ENCODE results near the gene VPS26A.

Gene VPS26A

GRCh38 chr10:69123747-69124562 lies at the start of gene VPS26A:
Gene VPS26A (plus strand): TSS chr10:69124178. CDS start chr10:69124278, 100 bp downstream.
- peak; percentile 78 for DNase-seq

- no peak for DNase-seq
These were observed 49.4 kb upstream of the VPS26A start for GRCh38 chr10:69074532-69074931.

- no peak for DNase-seq
These were observed 48.5 kb upstream of the VPS26A start for GRCh38 chr10:69075431-69075830.

- no peak for DNase-seq
These were observed 45.7 kb upstream of the VPS26A start for GRCh38 chr10:69078311-69078710.

GRCh38 chr10:69080226-69080625 lies 43.8 kb upstream of the VPS26A start:
- DNase-seq = no peak

GRCh38 chr10:69086001-69086509 lies 37.9 kb upstream of the VPS26A start:
- no peak for DNase-seq

GRCh38 chr10:69087590-69088470 lies 36.1 kb upstream of the VPS26A start, which contains the start of gene SRGN:
Gene SRGN (plus strand): TSS chr10:69088103. CDS start chr10:69088158, 55 bp downstream.
- DNase-seq = no peak

GRCh38 chr10:69088471-69088769 lies 35.6 kb upstream of the VPS26A start:
- DNase-seq = no peak

GRCh38 chr10:69088801-69089501 lies 35.0 kb upstream of the VPS26A start:
- no peak for DNase-seq

- DNase-seq = no peak
These were observed 34.1 kb upstream of the VPS26A start for GRCh38 chr10:69089638-69090599.

- DNase-seq = no peak
These were observed 33.3 kb upstream of the VPS26A start for GRCh38 chr10:69090685-69091084.

GRCh38 chr10:69091143-69091651 lies 32.8 kb upstream of the VPS26A start:
- DNase-seq = no peak

GRCh38 chr10:69092959-69093850 lies 30.8 kb upstream of the VPS26A start:
- peak; percentile 67 for DNase-seq

- DNase-seq = no peak
These were observed 30.0 kb upstream of the VPS26A start for GRCh38 chr10:69093933-69094332.

GRCh38 chr10:69096045-69096444 lies 27.9 kb upstream of the VPS26A start:
- DNase-seq = no peak

- DNase-seq = no peak
These were observed 26.2 kb upstream of the VPS26A start for GRCh38 chr10:69097729-69098128.

GRCh38 chr10:69100136-69100872 lies 23.7 kb upstream of the VPS26A start:
- DNase-seq = no peak

GRCh38 chr10:69101451-69102095 lies 22.4 kb upstream of the VPS26A start:
- no peak for DNase-seq

- DNase-seq = no peak
These were observed 21.5 kb upstream of the VPS26A start for GRCh38 chr10:69102440-69102839.
